ENCODE measurements around the gene UBE3A.

DNA sequence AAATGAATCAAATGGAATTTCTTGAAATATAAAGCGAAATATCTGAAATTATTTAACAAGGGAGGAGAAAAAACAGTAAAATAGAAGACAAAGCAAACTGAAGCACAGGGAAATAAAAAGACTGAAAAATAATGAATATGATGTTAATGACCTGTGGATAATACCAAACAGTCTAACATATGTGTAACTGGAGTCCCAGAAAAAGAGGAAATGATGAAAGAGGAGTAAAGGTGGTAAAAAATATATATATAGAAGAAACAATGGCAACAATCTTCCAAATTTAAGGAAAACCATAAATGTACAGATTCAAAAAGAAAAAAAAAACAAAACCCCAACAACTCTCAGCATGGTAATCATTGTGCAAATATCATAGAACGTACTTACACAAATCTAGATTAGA lies 21.2 kb downstream of the UBE3A start:
- TF ChIP-seq, protein P1, sequence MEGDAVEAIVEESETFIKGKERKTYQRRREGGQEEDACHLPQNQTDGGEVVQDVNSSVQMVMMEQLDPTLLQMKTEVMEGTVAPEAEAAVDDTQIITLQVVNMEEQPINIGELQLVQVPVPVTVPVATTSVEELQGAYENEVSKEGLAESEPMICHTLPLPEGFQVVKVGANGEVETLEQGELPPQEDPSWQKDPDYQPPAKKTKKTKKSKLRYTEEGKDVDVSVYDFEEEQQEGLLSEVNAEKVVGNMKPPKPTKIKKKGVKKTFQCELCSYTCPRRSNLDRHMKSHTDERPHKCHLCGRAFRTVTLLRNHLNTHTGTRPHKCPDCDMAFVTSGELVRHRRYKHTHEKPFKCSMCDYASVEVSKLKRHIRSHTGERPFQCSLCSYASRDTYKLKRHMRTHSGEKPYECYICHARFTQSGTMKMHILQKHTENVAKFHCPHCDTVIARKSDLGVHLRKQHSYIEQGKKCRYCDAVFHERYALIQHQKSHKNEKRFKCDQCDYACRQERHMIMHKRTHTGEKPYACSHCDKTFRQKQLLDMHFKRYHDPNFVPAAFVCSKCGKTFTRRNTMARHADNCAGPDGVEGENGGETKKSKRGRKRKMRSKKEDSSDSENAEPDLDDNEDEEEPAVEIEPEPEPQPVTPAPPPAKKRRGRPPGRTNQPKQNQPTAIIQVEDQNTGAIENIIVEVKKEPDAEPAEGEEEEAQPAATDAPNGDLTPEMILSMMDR (IDR thresholded peaks at IDR 0.05) = no peak
- TF ChIP-seq EP300 (IDR thresholded peaks at IDR 0.05) (no peak), POLR2AphosphoS5 (IDR thresholded peaks at IDR 0.05) (no peak), POLR2A (IDR thresholded peaks at IDR 0.05; ENCODE audit: low read depth) (no peak)

All from esophagus muscularis mucosa (tissue), 4 donors.